ENCODE results near the gene ESRP2. TPM values are rescaled to one million over a fixed set of nuclear protein-coding genes. Genes with fewer than 3 reads are reported as not detected.

ESRP2 gene
- total and polyA plus RNA-seq, 2 donors: 10.1 to 10.7 TPM

DNA sequence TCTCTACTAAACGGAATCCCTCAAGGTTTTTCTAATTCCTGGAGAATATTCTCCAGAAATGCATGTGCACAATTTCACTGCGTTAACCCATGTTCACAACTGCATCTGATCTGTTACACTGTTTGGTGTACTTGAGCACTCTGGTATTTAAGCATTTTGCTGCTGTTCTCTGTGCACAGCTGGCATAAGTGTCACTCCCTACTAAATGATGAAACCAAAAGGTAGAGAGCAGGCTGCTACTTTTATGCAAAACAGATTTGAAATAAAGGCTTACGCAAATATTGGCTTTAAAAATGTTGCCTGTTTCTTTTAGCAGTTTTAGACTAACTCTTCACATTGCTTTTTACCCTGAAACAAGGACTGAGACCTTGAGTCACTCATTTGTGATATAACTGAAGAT lies 41.7 kb downstream of the ESRP2 start:
- WGBS: 71% methylated on average over 3 of the region's 3 CpGs
- peak in 4 of 9 donors; percentile 35 to 77 (median 44) for DNase-seq (ENCODE audit: low read depth in 6 of 9, low spot score in 9 of 9)
- H3K9me3 ChIP-seq (ENCODE audit: control insufficient read depth in 2 of 2, insufficient read depth in 1 of 2, low read length in 1 of 2): no peaks in the 10 kb centered on the region
- peaks cover 26 to 77% of the 10 kb centered on the region in 2 donors for H3K36me3 ChIP-seq (ENCODE audit: control insufficient read depth in 2 of 2, insufficient read depth in 2 of 2, low read length in 1 of 2)
- no peak overlapping the region for H3K4me3 ChIP-seq (ENCODE audit: low read length in 2 of 2)
- H3K4me1 ChIP-seq (ENCODE audit: control insufficient read depth in 2 of 2, insufficient read depth in 2 of 2, low read length in 2 of 2): peaks cover 21 to 69% of the 10 kb centered on the region in 2 donors
- H3K27me3 ChIP-seq (ENCODE audit: control insufficient read depth in 2 of 2, insufficient read depth in 1 of 2, low read length in 1 of 2): no peaks in the 10 kb centered on the region
- peak overlapping the region; percentile 66 to 93 for H3K27ac ChIP-seq (ENCODE audit: low read depth in 1 of 2, low read length in 1 of 2)

DNA sequence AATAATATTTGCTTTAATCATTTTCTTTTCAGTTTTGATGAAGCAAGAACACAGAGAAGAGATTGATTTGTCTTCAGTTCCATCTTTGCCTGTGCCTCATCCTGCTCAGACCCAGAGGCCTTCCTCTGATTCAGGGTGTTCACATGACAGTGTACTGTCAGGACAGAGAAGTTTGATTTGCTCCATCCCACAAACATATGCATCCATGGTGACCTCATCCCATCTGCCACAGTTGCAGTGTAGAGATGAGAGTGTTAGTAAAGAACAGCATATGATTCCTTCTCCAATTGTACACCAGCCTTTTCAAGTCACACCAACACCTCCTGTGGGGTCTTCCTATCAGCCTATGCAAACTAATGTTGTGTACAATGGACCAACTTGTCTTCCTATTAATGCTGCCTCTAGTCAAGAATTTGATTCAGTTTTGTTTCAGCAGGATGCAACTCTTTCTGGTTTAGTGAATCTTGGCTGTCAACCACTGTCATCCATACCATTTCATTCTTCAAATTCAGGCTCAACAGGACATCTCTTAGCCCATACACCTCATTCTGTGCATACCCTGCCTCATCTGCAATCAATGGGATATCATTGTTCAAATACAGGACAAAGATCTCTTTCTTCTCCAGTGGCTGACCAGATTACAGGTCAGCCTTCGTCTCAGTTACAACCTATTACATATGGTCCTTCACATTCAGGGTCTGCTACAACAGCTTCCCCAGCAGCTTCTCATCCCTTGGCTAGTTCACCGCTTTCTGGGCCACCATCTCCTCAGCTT lies 45.0 kb downstream of the ESRP2 start:
- Histone ChIP-seq H3K36me3 (ENCODE audit: control insufficient read depth in 2 of 2, insufficient read depth in 2 of 2, low read length in 1 of 2) (peaks cover 45 to 92% of the 10 kb centered on the region in 2 donors), H3K27me3 (ENCODE audit: control insufficient read depth in 2 of 2, insufficient read depth in 1 of 2, low read length in 1 of 2) (no peaks in the 10 kb centered on the region), H3K4me3 (ENCODE audit: low read length in 2 of 2) (no peak overlapping the region), H3K9me3 (ENCODE audit: control insufficient read depth in 2 of 2, insufficient read depth in 1 of 2, low read length in 1 of 2) (peaks cover 3 to 18% of the 10 kb centered on the region in 2 donors), H3K4me1 (ENCODE audit: control insufficient read depth in 2 of 2, insufficient read depth in 2 of 2, low read length in 2 of 2) (peaks cover 16 to 48% of the 10 kb centered on the region in 2 donors), H3K27ac (ENCODE audit: low read depth in 1 of 2, low read length in 1 of 2) (peak overlapping the region; percentile 26 to 61)
- DNase-seq (ENCODE audit: low read depth in 6 of 9, low spot score in 9 of 9): no peak
- WGBS: over 99% methylated on average over 2 of the region's 2 CpGs

DNA sequence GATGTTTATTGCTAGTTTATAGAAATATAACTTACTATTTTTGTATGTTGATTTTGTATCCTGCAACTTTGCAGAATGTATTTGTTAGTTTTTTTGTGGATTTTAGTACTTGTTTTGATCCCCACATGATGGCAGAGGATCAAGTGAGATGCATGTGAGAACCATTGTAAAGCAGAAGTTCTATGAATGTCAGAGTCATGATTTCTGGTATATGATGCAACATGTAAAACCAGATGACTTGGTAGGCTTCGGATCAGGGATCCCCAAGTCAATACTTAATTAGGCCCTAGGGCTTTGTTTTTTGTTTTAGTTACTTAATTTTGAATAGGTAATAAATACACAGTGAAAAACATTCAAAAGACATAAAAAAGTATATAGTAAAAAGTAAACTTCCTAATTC lies 45.8 kb downstream of the ESRP2 start:
- H3K4me3 ChIP-seq (ENCODE audit: low read length in 2 of 2): no peak overlapping the region
- no peak overlapping the region for H3K27ac ChIP-seq (ENCODE audit: low read depth in 1 of 2, low read length in 1 of 2)
- 94% methylated on average over 1 of the region's 1 CpG for WGBS
- peaks cover 3 to 18% of the 10 kb centered on the region in 2 donors for H3K9me3 ChIP-seq (ENCODE audit: control insufficient read depth in 2 of 2, insufficient read depth in 1 of 2, low read length in 1 of 2)
- no peaks in the 10 kb centered on the region for H3K27me3 ChIP-seq (ENCODE audit: control insufficient read depth in 2 of 2, insufficient read depth in 1 of 2, low read length in 1 of 2)
- H3K4me1 ChIP-seq (ENCODE audit: control insufficient read depth in 2 of 2, insufficient read depth in 2 of 2, low read length in 2 of 2): peaks cover 16 to 39% of the 10 kb centered on the region in 2 donors
- peaks cover 52 to 92% of the 10 kb centered on the region in 2 donors for H3K36me3 ChIP-seq (ENCODE audit: control insufficient read depth in 2 of 2, insufficient read depth in 2 of 2, low read length in 1 of 2)
- DNase-seq (ENCODE audit: low read depth in 6 of 9, low spot score in 9 of 9): no peak

DNA sequence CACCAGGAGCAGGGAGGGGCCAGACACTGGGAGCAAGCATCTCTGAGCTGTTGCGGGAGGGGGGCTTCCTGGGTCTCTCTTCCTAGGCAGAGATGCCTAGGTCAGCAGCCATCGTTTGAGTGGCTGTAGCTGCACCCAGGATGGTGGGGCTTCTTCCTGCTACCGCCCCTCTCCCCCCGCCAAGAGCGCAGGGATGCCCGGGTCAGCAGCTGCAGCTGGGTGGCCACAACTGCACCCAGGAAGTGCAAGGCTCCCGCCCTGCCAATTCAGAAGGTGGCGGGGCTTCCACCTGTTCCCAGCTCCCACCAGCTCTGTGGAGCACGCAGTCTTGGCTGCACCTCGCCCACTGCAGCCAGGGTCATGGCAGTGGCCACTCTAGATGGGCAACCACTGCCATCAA lies 47.8 kb downstream of the ESRP2 start:
- 98% methylated on average over 10 of the region's 10 CpGs for WGBS
- H3K4me1 ChIP-seq (ENCODE audit: control insufficient read depth in 2 of 2, insufficient read depth in 2 of 2, low read length in 2 of 2): peaks cover 19 to 30% of the 10 kb centered on the region in 2 donors
- DNase-seq (ENCODE audit: low read depth in 6 of 9, low spot score in 9 of 9): no peak

DNA sequence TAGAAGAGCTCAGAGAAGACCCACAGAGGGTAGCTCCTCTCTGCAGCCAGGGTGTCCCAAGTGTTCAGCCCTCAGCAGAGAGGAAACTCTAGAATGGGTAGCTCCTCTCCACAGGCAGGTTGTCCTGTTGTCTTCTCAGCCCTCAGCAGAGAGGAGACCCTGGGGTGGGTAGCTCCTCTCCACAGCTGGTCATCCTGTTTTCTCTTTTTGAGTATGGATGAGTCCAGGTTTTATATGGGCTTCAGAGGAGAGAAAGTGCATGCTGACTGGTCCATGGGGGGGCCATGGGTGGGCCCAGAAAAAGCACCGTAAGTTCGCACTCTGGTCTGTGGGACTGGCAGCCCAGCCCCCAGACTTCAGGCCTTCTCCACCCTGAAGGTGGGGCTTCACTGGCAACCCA lies 48.4 kb downstream of the ESRP2 start:
- DNase-seq (ENCODE audit: low read depth in 6 of 9, low spot score in 9 of 9): no peak
- no peaks in the 10 kb centered on the region for H3K27me3 ChIP-seq (ENCODE audit: control insufficient read depth in 2 of 2, insufficient read depth in 1 of 2, low read length in 1 of 2)
- no peak overlapping the region for H3K27ac ChIP-seq (ENCODE audit: low read depth in 1 of 2, low read length in 1 of 2)
- H3K36me3 ChIP-seq (ENCODE audit: control insufficient read depth in 2 of 2, insufficient read depth in 2 of 2, low read length in 1 of 2): peaks cover 58 to 91% of the 10 kb centered on the region in 2 donors
- H3K9me3 ChIP-seq (ENCODE audit: control insufficient read depth in 2 of 2, insufficient read depth in 1 of 2, low read length in 1 of 2): peaks cover 3 to 18% of the 10 kb centered on the region in 2 donors
- WGBS: 97% methylated on average over 2 of the region's 2 CpGs
- H3K4me3 ChIP-seq (ENCODE audit: low read length in 2 of 2): no peak overlapping the region
- H3K4me1 ChIP-seq (ENCODE audit: control insufficient read depth in 2 of 2, insufficient read depth in 2 of 2, low read length in 2 of 2): peaks cover 17 to 27% of the 10 kb centered on the region in 2 donors

More for the DNA sequence above, 47.8 kb downstream of the ESRP2 start:
- Histone ChIP-seq H3K27me3 (ENCODE audit: control insufficient read depth in 2 of 2, insufficient read depth in 1 of 2, low read length in 1 of 2) (no peaks in the 10 kb centered on the region), H3K4me3 (ENCODE audit: low read length in 2 of 2) (no peak overlapping the region), H3K9me3 (ENCODE audit: control insufficient read depth in 2 of 2, insufficient read depth in 1 of 2, low read length in 1 of 2) (peaks cover 3 to 18% of the 10 kb centered on the region in 2 donors), H3K27ac (ENCODE audit: low read depth in 1 of 2, low read length in 1 of 2) (peak overlapping the region in 1 of 2 donors; percentile 37), H3K36me3 (ENCODE audit: control insufficient read depth in 2 of 2, insufficient read depth in 2 of 2, low read length in 1 of 2) (peaks cover 59 to 95% of the 10 kb centered on the region in 2 donors)

DNA sequence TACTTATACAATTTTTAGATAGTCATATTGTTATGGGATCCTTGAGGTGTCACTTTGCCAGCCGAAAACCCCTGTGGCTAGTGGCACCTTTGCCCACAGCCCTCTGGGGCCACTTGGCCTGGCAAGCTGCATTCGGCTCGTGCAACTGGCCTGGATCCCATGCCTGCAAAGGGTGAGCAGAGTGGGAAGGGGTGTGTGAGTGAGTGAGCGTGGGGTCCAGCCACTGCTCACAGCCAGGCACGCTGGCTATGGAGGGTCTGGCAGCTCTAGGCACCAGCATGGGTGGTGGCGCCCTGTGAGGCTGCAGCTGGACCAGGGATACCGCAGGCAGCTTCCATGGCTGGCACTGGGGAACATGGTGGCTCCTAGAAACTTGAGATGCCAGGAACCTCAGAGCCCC lies 49.0 kb downstream of the ESRP2 start:
- WGBS: 98% methylated on average over 7 of the region's 7 CpGs
- no peak overlapping the region for H3K4me3 ChIP-seq (ENCODE audit: low read length in 2 of 2)
- H3K4me1 ChIP-seq (ENCODE audit: control insufficient read depth in 2 of 2, insufficient read depth in 2 of 2, low read length in 2 of 2): peaks cover 15 to 28% of the 10 kb centered on the region in 2 donors
- no peaks in the 10 kb centered on the region for H3K27me3 ChIP-seq (ENCODE audit: control insufficient read depth in 2 of 2, insufficient read depth in 1 of 2, low read length in 1 of 2)
- no peak for DNase-seq (ENCODE audit: low read depth in 6 of 9, low spot score in 9 of 9)
- peaks cover 3 to 18% of the 10 kb centered on the region in 2 donors for H3K9me3 ChIP-seq (ENCODE audit: control insufficient read depth in 2 of 2, insufficient read depth in 1 of 2, low read length in 1 of 2)
- H3K27ac ChIP-seq (ENCODE audit: low read depth in 1 of 2, low read length in 1 of 2): peak overlapping the region; percentile 20 to 69
- H3K36me3 ChIP-seq (ENCODE audit: control insufficient read depth in 2 of 2, insufficient read depth in 2 of 2, low read length in 1 of 2): peaks cover 54 to 91% of the 10 kb centered on the region in 2 donors

DNA sequence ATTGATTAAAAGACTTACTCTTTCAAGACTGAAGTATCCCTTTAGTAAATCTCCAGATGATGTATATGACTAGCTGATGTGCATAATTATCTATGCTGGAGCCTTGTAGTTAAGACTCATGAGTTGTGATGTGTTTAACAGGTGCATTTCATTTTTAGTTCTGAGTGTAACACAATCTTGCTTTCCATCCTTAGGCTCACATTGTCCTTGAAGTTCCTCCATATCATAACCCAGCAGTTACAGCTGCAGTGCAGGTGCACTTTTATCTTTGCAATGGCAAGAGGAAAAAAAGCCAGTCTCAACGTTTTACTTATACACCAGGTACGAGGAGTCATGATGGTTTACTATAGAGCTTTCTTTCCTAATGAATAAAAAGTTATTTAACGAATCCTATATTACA lies 52.9 kb downstream of the ESRP2 start:
- Histone ChIP-seq H3K36me3 (ENCODE audit: control insufficient read depth in 2 of 2, insufficient read depth in 2 of 2, low read length in 1 of 2) (peaks cover 48 to 88% of the 10 kb centered on the region in 2 donors), H3K27ac (ENCODE audit: low read depth in 1 of 2, low read length in 1 of 2) (peak overlapping the region; percentile 10 to 91), H3K27me3 (ENCODE audit: control insufficient read depth in 2 of 2, insufficient read depth in 1 of 2, low read length in 1 of 2) (no peaks in the 10 kb centered on the region), H3K4me3 (ENCODE audit: low read length in 2 of 2) (no peak overlapping the region), H3K4me1 (ENCODE audit: control insufficient read depth in 2 of 2, insufficient read depth in 2 of 2, low read length in 2 of 2) (peaks cover 7 to 41% of the 10 kb centered on the region in 2 donors), H3K9me3 (ENCODE audit: control insufficient read depth in 2 of 2, insufficient read depth in 1 of 2, low read length in 1 of 2) (peaks cover 3 to 14% of the 10 kb centered on the region in 2 donors)
- peak; percentile 63 to 94 (median 85) for DNase-seq (ENCODE audit: low read depth in 6 of 9, low spot score in 9 of 9)
- 6% methylated on average over 3 of the region's 3 CpGs for WGBS

DNA sequence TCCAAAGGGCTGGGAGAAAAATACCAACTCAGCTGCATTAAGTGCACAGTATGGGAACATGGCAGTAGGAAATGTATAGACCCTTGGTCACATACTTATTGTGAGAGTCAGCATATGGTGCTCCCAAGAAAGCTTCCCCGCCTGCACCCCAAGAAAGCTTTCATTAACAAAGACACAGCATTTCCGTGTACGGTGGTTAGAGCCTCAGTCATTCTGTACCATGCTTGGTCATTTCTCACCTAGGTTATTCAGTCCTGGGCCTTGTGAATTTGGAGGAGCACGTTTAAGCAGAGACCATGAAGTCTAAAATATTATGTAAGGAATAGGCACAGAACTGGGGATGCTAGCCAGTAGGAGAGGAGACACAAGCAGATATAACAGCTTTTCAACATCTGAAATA lies 56.1 kb downstream of the ESRP2 start:
- WGBS: over 99% methylated on average over 4 of the region's 4 CpGs

DNA sequence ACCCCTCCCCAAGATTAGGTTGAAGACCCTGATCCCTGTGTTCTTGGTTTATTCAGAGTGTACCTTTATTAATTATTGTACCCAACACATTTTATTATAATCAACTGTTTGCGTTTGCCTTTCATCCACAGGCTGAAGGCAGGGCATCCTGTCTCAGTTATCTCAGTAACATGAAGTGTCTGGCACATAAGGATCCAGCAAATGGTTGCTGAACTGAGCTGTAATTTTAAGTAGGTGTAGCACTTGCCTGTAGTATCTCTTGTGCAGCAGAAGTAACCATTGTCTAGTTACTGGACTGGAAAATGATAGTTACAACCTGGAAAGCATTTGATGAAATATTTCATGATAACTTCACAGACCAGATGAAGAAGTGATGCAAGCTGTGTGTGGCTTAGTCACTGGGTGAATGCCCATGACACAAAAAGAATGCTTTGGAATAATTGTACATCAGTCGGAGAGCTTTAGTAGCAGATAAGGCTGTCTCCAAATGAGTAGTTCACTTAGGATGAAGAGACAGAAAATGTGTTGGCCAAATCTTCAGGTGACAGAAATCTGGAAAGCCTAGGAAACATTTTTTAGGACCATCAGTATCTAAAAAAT lies 56.6 kb downstream of the ESRP2 start:
- no peak for DNase-seq (ENCODE audit: low read depth in 6 of 9, low spot score in 9 of 9)
- no peaks in the 10 kb centered on the region for H3K9me3 ChIP-seq (ENCODE audit: control insufficient read depth in 2 of 2, insufficient read depth in 1 of 2, low read length in 1 of 2)
- H3K27ac ChIP-seq (ENCODE audit: low read depth in 1 of 2, low read length in 1 of 2): peak overlapping the region; percentile 53 to 72
- peaks cover 26 to 87% of the 10 kb centered on the region in 2 donors for H3K36me3 ChIP-seq (ENCODE audit: control insufficient read depth in 2 of 2, insufficient read depth in 2 of 2, low read length in 1 of 2)
- 97% methylated on average over 2 of the region's 2 CpGs for WGBS
- no peaks in the 10 kb centered on the region for H3K27me3 ChIP-seq (ENCODE audit: control insufficient read depth in 2 of 2, insufficient read depth in 1 of 2, low read length in 1 of 2)
- H3K4me1 ChIP-seq (ENCODE audit: control insufficient read depth in 2 of 2, insufficient read depth in 2 of 2, low read length in 2 of 2): peaks cover 7 to 43% of the 10 kb centered on the region in 2 donors
- no peak overlapping the region for H3K4me3 ChIP-seq (ENCODE audit: low read length in 2 of 2)

More for the DNA sequence above, 56.1 kb downstream of the ESRP2 start:
- H3K4me3 ChIP-seq (ENCODE audit: low read length in 2 of 2): no peak overlapping the region
- H3K4me1 ChIP-seq (ENCODE audit: control insufficient read depth in 2 of 2, insufficient read depth in 2 of 2, low read length in 2 of 2): peaks cover 7 to 45% of the 10 kb centered on the region in 2 donors
- H3K9me3 ChIP-seq (ENCODE audit: control insufficient read depth in 2 of 2, insufficient read depth in 1 of 2, low read length in 1 of 2): no peaks in the 10 kb centered on the region
- DNase-seq (ENCODE audit: low read depth in 6 of 9, low spot score in 9 of 9): no peak
- peaks cover 28 to 86% of the 10 kb centered on the region in 2 donors for H3K36me3 ChIP-seq (ENCODE audit: control insufficient read depth in 2 of 2, insufficient read depth in 2 of 2, low read length in 1 of 2)
- peak overlapping the region in 1 of 2 donors; percentile 72 for H3K27ac ChIP-seq (ENCODE audit: low read depth in 1 of 2, low read length in 1 of 2)
- no peaks in the 10 kb centered on the region for H3K27me3 ChIP-seq (ENCODE audit: control insufficient read depth in 2 of 2, insufficient read depth in 1 of 2, low read length in 1 of 2)
